DND-41 (cell line): Measurements from ENCODE around the gene DZIP3.
A peak's percentile ranks its signal among the peaks of the same experiment; 100 is the strongest.

Experiments used
- ATAC-seq: fragments of 200-7000 bp; cut with Tn5 transposase; 3 replicates; pipeline ENCODE4 v1.9.1; 2021; ENCODE audit warnings: low read depth; ENCODE audit not compliant: insufficient read depth
- DNase-seq: peaks from one replicate; pipeline ENCODE4 v3.0.0-alpha.2; 2020
- H2AFZ ChIP-seq: 2 replicates; pipeline ENCODE4 v1.6.0; 2012; ENCODE audit warnings: low read depth, low read length
- H3K27ac ChIP-seq: 2 replicates; pipeline ENCODE4 v1.5.1; 2012; ENCODE audit warnings: low read length, inconsistent platforms
- H3K27me3 ChIP-seq: fragments of 200-600 bp; sonication (generic); 2 replicates; pipeline ENCODE4 v1.6.0; 2012; ENCODE audit warnings: low read length, mild to moderate bottlenecking, inconsistent platforms; ENCODE audit not compliant: insufficient read depth, poor library complexity
- H3K36me3 ChIP-seq: 2 replicates; pipeline ENCODE4 v1.5.1; 2012; ENCODE audit warnings: low read length, inconsistent platforms; ENCODE audit not compliant: insufficient read depth
- H3K4me1 ChIP-seq: 2 replicates; pipeline ENCODE4 v1.5.1; 2012; ENCODE audit warnings: mild to moderate bottlenecking, low read length; ENCODE audit not compliant: insufficient read depth
- H3K4me2 ChIP-seq: 2 replicates; pipeline ENCODE4 v1.6.0; 2012; ENCODE audit warnings: mild to moderate bottlenecking, moderate library complexity, low read length, inconsistent platforms; ENCODE audit not compliant: insufficient read depth
- H3K4me3 ChIP-seq, 2 experiments: fragments of 200-600 bp in 1 of 2; shearing (Covaris generic) in 1 of 2; 2 replicates each; pipeline ENCODE4 v1.5.1; 2012 to 2016; ENCODE audit warnings: inconsistent platforms in 2 of 2, low read length in 2 of 2, mild to moderate bottlenecking in 2 of 2, low read depth in 1 of 2, moderate library complexity in 1 of 2
- H3K79me2 ChIP-seq: 2 replicates; pipeline ENCODE4 v1.6.0; 2012; ENCODE audit warnings: low read length, inconsistent platforms; ENCODE audit not compliant: insufficient read depth
- H3K9ac ChIP-seq: 2 replicates; pipeline ENCODE4 v1.6.0; 2012; ENCODE audit warnings: low read depth, mild to moderate bottlenecking, inconsistent platforms, low read length, moderate library complexity
- H3K9me3 ChIP-seq: 2 replicates; pipeline ENCODE4 v1.5.1; 2012; ENCODE audit warnings: low read length, moderate library complexity, mild to moderate bottlenecking, inconsistent platforms; ENCODE audit not compliant: insufficient read depth, severe bottlenecking
- H4K20me1 ChIP-seq: 2 replicates; pipeline ENCODE4 v1.6.0; 2012; ENCODE audit warnings: low read length; ENCODE audit not compliant: insufficient read depth
- EZH2 ChIP-seq: IDR thresholded peaks from 3 replicates; pipeline ENCODE4 v1.6.1; 2012; ENCODE audit warnings: borderline replicate concordance, low read depth, mild to moderate bottlenecking, moderate library complexity, low read length, inconsistent platforms; ENCODE audit not compliant: severe bottlenecking
- TF ChIP-seq, protein P1 (sequence below): IDR thresholded peaks from 2 replicates; pipeline ENCODE4 v1.5.1; 2012; ENCODE audit warnings: borderline replicate concordance, low read length, moderate library complexity, mild to moderate bottlenecking; ENCODE audit not compliant: poor library complexity, severe bottlenecking; ENCODE audit errors: extremely low read depth

DZIP3 gene

DNA sequence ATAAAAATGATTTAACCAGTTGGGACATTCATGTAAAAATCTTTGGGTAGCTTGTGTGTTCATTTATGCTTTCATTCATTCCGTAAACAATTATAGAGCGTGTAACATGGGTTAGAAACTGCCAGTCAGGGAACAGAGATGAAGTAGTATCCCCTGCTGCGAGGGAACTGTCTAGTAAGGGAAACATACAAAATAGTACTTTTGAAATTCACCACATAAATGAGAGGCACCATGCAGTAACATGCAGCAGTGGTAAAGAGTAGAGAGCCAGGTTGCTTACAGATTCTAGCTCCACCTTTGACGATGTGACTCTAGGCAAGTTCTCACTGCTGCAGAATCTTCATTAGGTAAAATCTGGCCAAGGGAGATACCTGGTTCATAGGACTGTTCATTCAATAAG, 938 bp downstream of the DZIP3 start:
- TF ChIP-seq EZH2, result no peak
- TF ChIP-seq, protein P1, sequence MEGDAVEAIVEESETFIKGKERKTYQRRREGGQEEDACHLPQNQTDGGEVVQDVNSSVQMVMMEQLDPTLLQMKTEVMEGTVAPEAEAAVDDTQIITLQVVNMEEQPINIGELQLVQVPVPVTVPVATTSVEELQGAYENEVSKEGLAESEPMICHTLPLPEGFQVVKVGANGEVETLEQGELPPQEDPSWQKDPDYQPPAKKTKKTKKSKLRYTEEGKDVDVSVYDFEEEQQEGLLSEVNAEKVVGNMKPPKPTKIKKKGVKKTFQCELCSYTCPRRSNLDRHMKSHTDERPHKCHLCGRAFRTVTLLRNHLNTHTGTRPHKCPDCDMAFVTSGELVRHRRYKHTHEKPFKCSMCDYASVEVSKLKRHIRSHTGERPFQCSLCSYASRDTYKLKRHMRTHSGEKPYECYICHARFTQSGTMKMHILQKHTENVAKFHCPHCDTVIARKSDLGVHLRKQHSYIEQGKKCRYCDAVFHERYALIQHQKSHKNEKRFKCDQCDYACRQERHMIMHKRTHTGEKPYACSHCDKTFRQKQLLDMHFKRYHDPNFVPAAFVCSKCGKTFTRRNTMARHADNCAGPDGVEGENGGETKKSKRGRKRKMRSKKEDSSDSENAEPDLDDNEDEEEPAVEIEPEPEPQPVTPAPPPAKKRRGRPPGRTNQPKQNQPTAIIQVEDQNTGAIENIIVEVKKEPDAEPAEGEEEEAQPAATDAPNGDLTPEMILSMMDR, result no peak
- Histone ChIP-seq H2AFZ (peak overlapping the region; percentile 40), H3K9ac (peak overlapping the region; percentile 89), H3K27ac (peak overlapping the region; percentile 83), H3K4me2 (peak overlapping the region; percentile 88), H3K79me2 (peaks cover 61% of the 10 kb centered on the region), H3K4me1 (peaks cover 40% of the 10 kb centered on the region), H3K9me3 (no peaks in the 10 kb centered on the region), H3K4me3 (peak overlapping the region; percentile 73 to 95; a peak in 3 of 4 replicates), H3K27me3 (no peaks in the 10 kb centered on the region), H3K36me3 (peaks cover 7% of the 10 kb centered on the region; the same call in 1 of the 2 replicates), H4K20me1 (peaks cover 11% of the 10 kb centered on the region; the same call in 1 of the 2 replicates)
- ATAC-seq (peak; percentile 13; the same call in 2 of the 3 replicates), DNase-seq (peak; percentile 18)

- peaks cover 13% of the 10 kb centered on the region for H3K79me2 ChIP-seq
- H3K4me2 ChIP-seq, result no peak overlapping the region
- H2AFZ ChIP-seq, result no peak overlapping the region
- H3K9ac ChIP-seq, result no peak overlapping the region
- ATAC-seq (no peak), DNase-seq (no peak)
- H3K9me3 ChIP-seq, result no peaks in the 10 kb centered on the region
- no peak overlapping the region for H3K27ac ChIP-seq
- TF ChIP-seq, protein P1, result no peak
- TF ChIP-seq EZH2, result no peak
- H3K4me3 ChIP-seq, result no peak overlapping the region
- peaks cover 11% of the 10 kb centered on the region for H3K4me1 ChIP-seq
- no peaks in the 10 kb centered on the region for H3K27me3 ChIP-seq
- no peaks in the 10 kb centered on the region for H3K36me3 ChIP-seq
- no peaks in the 10 kb centered on the region for H4K20me1 ChIP-seq
These were observed 5.8 kb downstream of the DZIP3 start for GRCh38 chr3:108595321-108595720.

GRCh38 chr3:108598375-108598774, 8.9 kb downstream of the DZIP3 start:
- Histone ChIP-seq H3K4me2 (no peak overlapping the region), H3K4me3 (no peak overlapping the region), H3K79me2 (no peaks in the 10 kb centered on the region), H3K4me1 (peaks cover 11% of the 10 kb centered on the region), H3K9ac (no peak overlapping the region), H3K27me3 (no peaks in the 10 kb centered on the region), H3K9me3 (no peaks in the 10 kb centered on the region), H4K20me1 (no peaks in the 10 kb centered on the region), H3K27ac (no peak overlapping the region), H3K36me3 (no peaks in the 10 kb centered on the region), H2AFZ (no peak overlapping the region)
- TF ChIP-seq EZH2, result no peak
- TF ChIP-seq, protein P1, result no peak
- no peak for ATAC-seq
- no peak for DNase-seq
